Panc1 (cell line): ENCODE data around the gene NALCN.

Experiments used
- CTCF ChIP-seq: fragments of 450-650 bp; IDR thresholded peaks from 2 replicates; pipeline ENCODE4 v1.5.1; 2017; ENCODE audit warnings: mild to moderate bottlenecking
- TCF7L2 ChIP-seq: IDR thresholded peaks from 2 replicates; pipeline ENCODE4 v1.6.1; 2011; ENCODE audit warnings: mild to moderate bottlenecking, low read depth, low read length, inconsistent platforms

- TF ChIP-seq TCF7L2: no peak
- no peak for TF ChIP-seq CTCF
Measured at GRCh38 chr13:101346161-101346560, 70.1 kb downstream of the NALCN start.
